Transverse colon (tissue), 4 donors: ENCODE results near the gene SEMA3C. TPM values are rescaled to one million over a fixed set of nuclear protein-coding genes. Genes with fewer than 3 reads are reported as not detected.

Experiments used
- DNase-seq: peaks from one replicate; pipeline ENCODE4 v3.0.0-alpha.2; 2019
- H3K27ac ChIP-seq, 4 donors: fragments of 200-600 bp; sonication (generic); 2 replicates each; pipeline ENCODE4 v1.5.1; 2016 to 2018; ENCODE audit warnings: inconsistent platforms in 4 of 4
- H3K27me3 ChIP-seq: fragments of 200-600 bp; sonication (generic); 2 replicates; pipeline ENCODE4 v1.5.1; 2017; ENCODE audit warnings: inconsistent platforms
- H3K36me3 ChIP-seq, 4 donors: fragments of 200-600 bp; sonication (generic); 2 replicates each; pipeline ENCODE4 v1.5.1; 2017 to 2019; ENCODE audit warnings: inconsistent platforms in 4 of 4
- H3K4me1 ChIP-seq, 4 donors: fragments of 200-600 bp; sonication (generic); 2 replicates each; pipeline ENCODE4 v1.5.1; 2017 to 2020; ENCODE audit warnings: inconsistent platforms in 4 of 4
- H3K4me3 ChIP-seq, 4 donors: fragments of 200-600 bp; sonication (generic); 1 replicate in 1 of 4; 2 replicates in 3 of 4; pipeline versions ENCODE4 v1.5.1 to v1.6.1; 2017 to 2019; ENCODE audit warnings: inconsistent platforms in 4 of 4
- H3K9me3 ChIP-seq, 2 donors: fragments of 200-600 bp; sonication (generic); 2 replicates each; pipeline ENCODE4 v1.5.1; 2017 to 2019; ENCODE audit warnings: inconsistent platforms in 2 of 2
- CTCF ChIP-seq, 5 experiments: fragments of 200-600 bp in 3 of 5; fragments of 450-650 bp in 2 of 5; sonication (generic) in 3 of 5; IDR thresholded peaks; 1 replicate in 2 of 5; 2 replicates in 3 of 5; pipeline ENCODE4 v1.5.1; 2016 to 2017; ENCODE audit warnings: antibody characterized with exemption in 5 of 5, inconsistent platforms in 3 of 5, mild to moderate bottlenecking in 2 of 5, moderate library complexity in 1 of 5
- EP300 ChIP-seq: sonication (generic); formaldehyde crosslinking; IDR thresholded peaks from one replicate; pipeline ENCODE4 v1.6.1; 2017; ENCODE audit warnings: antibody characterized with exemption, low read depth
- POLR2A ChIP-seq: fragments of 450-650 bp; IDR thresholded peaks from one replicate; pipeline ENCODE4 v1.6.1; 2016; ENCODE audit warnings: antibody characterized with exemption, mild to moderate bottlenecking, moderate library complexity
- POLR2AphosphoS5 ChIP-seq, 3 donors: sonication (generic); formaldehyde crosslinking; IDR thresholded peaks; one replicate each; pipeline ENCODE4 v1.6.1; 2016; ENCODE audit warnings: antibody characterized with exemption in 3 of 3
- WGBS, 2 donors: methylation state at CpG; one replicate each; pipeline ENCODE4 v1.1.5; 2018; ENCODE audit warnings: low coverage in 1 of 2; 5-methylcytosine and 5-hydroxymethylcytosine counted together
- in situ Hi-C, 4 donors: fragments of 200-750 bp; cut with MboI; loops; one replicate each; pipeline versions ENCODE4 v1.15.0 to v1.15.1; 2017; ENCODE audit warnings: low sequenced_read_pairs in 3 of 4, low pct_ligation_motif_present in 1 of 4, low pct_unique_long_range_greater_than_20kb in 1 of 4
- intact Hi-C: fragments of 100-400 bp; cut with DNase I; formaldehyde crosslinking; loops from one replicate; pipeline ENCODE4 v1.15.1; 2023; ENCODE audit warnings: low total_unique reads
- total RNA-seq, 4 donors: library from RNA; depleted of rRNA; stranded (reverse); fragments of >200 nt; gene quantifications; one replicate each; pipeline ENCODE4 v1.1.0, GENCODE V29; 2016

SEMA3C gene
- total RNA-seq, 4 donors from 2014 or later: 34.0 to 83.8 (median 79.9) TPM

GRCh38 chr7:80774843-80775242 is 144.0 kb downstream of the SEMA3C start:
- intact Hi-C loops: no loop called here
- H3K27me3 ChIP-seq: no peaks in the 10 kb centered on the region
- H3K4me3 ChIP-seq: no peak overlapping the region
- no peaks in the 10 kb centered on the region for H3K36me3 ChIP-seq
- in situ Hi-C loops: no loop called here
- TF ChIP-seq CTCF (IDR thresholded peaks at IDR 0.05): no peak
- no peak for TF ChIP-seq POLR2A
- TF ChIP-seq EP300: no peak
- no peak for TF ChIP-seq POLR2AphosphoS5 (IDR thresholded peaks at IDR 0.05)
- 71 to 78% methylated on average over 1 of the region's 1 CpG for WGBS, 2 donors
- peaks cover 0 to 34% (median 19%) of the 10 kb centered on the region in 4 donors for H3K4me1 ChIP-seq
- peak overlapping the region in 2 of 4 donors; percentile 8 to 36 for H3K27ac ChIP-seq
- no peaks in the 10 kb centered on the region for H3K9me3 ChIP-seq
- DNase-seq: no peak

- TF ChIP-seq POLR2A (no peak), CTCF (IDR thresholded peaks at IDR 0.05) (no peak), POLR2AphosphoS5 (IDR thresholded peaks at IDR 0.05) (no peak), EP300 (no peak)
- Histone ChIP-seq H3K27me3 (no peaks in the 10 kb centered on the region), H3K27ac (peak overlapping the region in 3 of 4 donors; percentile 15 to 36 (median 27)), H3K4me1 (peaks cover 0 to 37% (median 19%) of the 10 kb centered on the region in 4 donors), H3K4me3 (no peak overlapping the region), H3K36me3 (no peaks in the 10 kb centered on the region), H3K9me3 (no peaks in the 10 kb centered on the region)
- WGBS, 2 donors: 70% methylated on average over 1 of the region's 1 CpG; no CpG with 5 or more reads in 1 of the 2 donors
- in situ Hi-C loops (no loop called here), intact Hi-C loops (no loop called here)
- no peak for DNase-seq
These were observed 144.9 kb downstream of the SEMA3C start for GRCh38 chr7:80773787-80774508.

GRCh38 chr7:80772347-80772993 is 146.4 kb downstream of the SEMA3C start:
- Histone ChIP-seq H3K27me3 (no peaks in the 10 kb centered on the region), H3K9me3 (no peaks in the 10 kb centered on the region), H3K4me1 (peaks cover 0 to 37% (median 19%) of the 10 kb centered on the region in 4 donors), H3K36me3 (no peaks in the 10 kb centered on the region), H3K27ac (peak overlapping the region in 2 of 4 donors; percentile 2 to 36), H3K4me3 (no peak overlapping the region)
- no peak for TF ChIP-seq CTCF (IDR thresholded peaks at IDR 0.05)
- TF ChIP-seq POLR2AphosphoS5 (IDR thresholded peaks at IDR 0.05): no peak
- no peak for TF ChIP-seq EP300
- no peak for TF ChIP-seq POLR2A
- no peak for DNase-seq
- intact Hi-C loops (no loop called here), in situ Hi-C loops (no loop called here)
- 44 to 55% methylated on average over 2 of the region's 2 CpGs for WGBS, 2 donors

- no peak for DNase-seq
- Histone ChIP-seq H3K9me3 (no peaks in the 10 kb centered on the region), H3K4me3 (no peak overlapping the region), H3K36me3 (no peaks in the 10 kb centered on the region), H3K4me1 (peaks cover 0 to 37% (median 19%) of the 10 kb centered on the region in 4 donors), H3K27ac (peak overlapping the region in 3 of 4 donors; percentile 13 to 36 (median 32)), H3K27me3 (no peaks in the 10 kb centered on the region)
- TF ChIP-seq EP300 (no peak), POLR2A (no peak), POLR2AphosphoS5 (IDR thresholded peaks at IDR 0.05) (no peak), CTCF (IDR thresholded peaks at IDR 0.05) (no peak)
- in situ Hi-C loops: no loop called here
- 65 to 78% methylated on average over 3 to 4 of the region's 4 CpGs for WGBS, 2 donors
- intact Hi-C loops: no loop called here
These were observed 147.3 kb downstream of the SEMA3C start for GRCh38 chr7:80771523-80771922.
